ENCODE results near the gene SETD6.
"Not testable (repeated sequence)": the region's sequence is repeated elsewhere in the genome, so short reads cannot be mapped to it uniquely, and the experiment has no call there.

SETD6 gene

GRCh38 chr16:58487566-58488351 is 27.6 kb upstream of the SETD6 start:
- H3K27me3 Mint-ChIP-seq, result peaks cover 12 to 19% of the 10 kb centered on the region in 2 donors
- H3K36me3 Mint-ChIP-seq, result no peaks in the 10 kb centered on the region
- H3K27ac Mint-ChIP-seq, result no peak overlapping the region
- H3K9me3 Mint-ChIP-seq, result no peaks in the 10 kb centered on the region
- H3K4me3 Mint-ChIP-seq, result peak overlapping the region; percentile 36
- ATAC-seq (replicated peaks) (peak; percentile 89 to 97), DNase-seq (peak; percentile 55)
- H3K4me1 Mint-ChIP-seq, result peaks cover 0 to 2% of the 10 kb centered on the region in 2 donors

- peaks cover 0 to 2% of the 10 kb centered on the region in 2 donors for H3K4me1 Mint-ChIP-seq
- no peak overlapping the region for H3K4me3 Mint-ChIP-seq
- no peaks in the 10 kb centered on the region for H3K9me3 Mint-ChIP-seq
- ATAC-seq (replicated peaks) (no peak), DNase-seq (no peak)
- no peaks in the 10 kb centered on the region for H3K36me3 Mint-ChIP-seq
- H3K27ac Mint-ChIP-seq, result no peak overlapping the region
- peaks cover 11 to 16% of the 10 kb centered on the region in 2 donors for H3K27me3 Mint-ChIP-seq
These were observed 26.8 kb upstream of the SETD6 start for GRCh38 chr16:58488531-58488930.

- H3K36me3 Mint-ChIP-seq, result no peaks in the 10 kb centered on the region
- no peak overlapping the region for H3K27ac Mint-ChIP-seq
- ATAC-seq (replicated peaks), result no peak
- no peak for DNase-seq
- peaks cover 9 to 16% of the 10 kb centered on the region in 2 donors for H3K27me3 Mint-ChIP-seq
- peaks cover 3 to 7% of the 10 kb centered on the region in 2 donors for H3K4me1 Mint-ChIP-seq
- no peaks in the 10 kb centered on the region for H3K9me3 Mint-ChIP-seq
- H3K4me3 Mint-ChIP-seq, result no peak overlapping the region
These were observed 25.3 kb upstream of the SETD6 start for GRCh38 chr16:58490065-58490464.

- not testable (repeated sequence) for H3K36me3 Mint-ChIP-seq; H3K4me3 Mint-ChIP-seq; H3K27ac Mint-ChIP-seq; H3K9me3 Mint-ChIP-seq; ATAC-seq (replicated peaks); DNase-seq
- Mint-ChIP-seq H3K27me3 (peaks cover 12 to 18% of the 10 kb centered on the region in 2 donors), H3K4me1 (peaks cover 7 to 12% of the 10 kb centered on the region in 2 donors)
These were observed 24.8 kb upstream of the SETD6 start for GRCh38 chr16:58490539-58490938.

GRCh38 chr16:58492066-58492465 is 23.3 kb upstream of the SETD6 start:
- ATAC-seq (replicated peaks) (no peak), DNase-seq (no peak)
- Mint-ChIP-seq H3K27ac (no peak overlapping the region), H3K36me3 (no peaks in the 10 kb centered on the region), H3K4me1 (peaks cover 8 to 14% of the 10 kb centered on the region in 2 donors), H3K27me3 (peaks cover 10 to 17% of the 10 kb centered on the region in 2 donors), H3K4me3 (no peak overlapping the region), H3K9me3 (no peaks in the 10 kb centered on the region)

- Mint-ChIP-seq H3K36me3 (no peaks in the 10 kb centered on the region), H3K27ac (no peak overlapping the region), H3K27me3 (peaks cover 6 to 14% of the 10 kb centered on the region in 2 donors), H3K4me3 (no peak overlapping the region), H3K4me1 (peaks cover 8 to 14% of the 10 kb centered on the region in 2 donors), H3K9me3 (no peaks in the 10 kb centered on the region)
- ATAC-seq (replicated peaks) (no peak), DNase-seq (no peak)
These were observed 22.6 kb upstream of the SETD6 start for GRCh38 chr16:58492735-58493134.

GRCh38 chr16:58493756-58494431 is 21.4 kb upstream of the SETD6 start:
- no peak overlapping the region for H3K4me3 Mint-ChIP-seq
- H3K36me3 Mint-ChIP-seq, result no peaks in the 10 kb centered on the region
- peak in 1 of 2 donors; percentile 21 for ATAC-seq (replicated peaks)
- H3K27me3 Mint-ChIP-seq, result peaks cover 8 to 14% of the 10 kb centered on the region in 2 donors
- H3K4me1 Mint-ChIP-seq, result peaks cover 8 to 14% of the 10 kb centered on the region in 2 donors
- DNase-seq, result no peak
- no peaks in the 10 kb centered on the region for H3K9me3 Mint-ChIP-seq
- no peak overlapping the region for H3K27ac Mint-ChIP-seq

- DNase-seq (peak; percentile 78), ATAC-seq (replicated peaks) (peak; percentile 80 to 87)
- Mint-ChIP-seq H3K36me3 (no peaks in the 10 kb centered on the region), H3K27ac (peak overlapping the region; percentile 89), H3K9me3 (no peaks in the 10 kb centered on the region), H3K27me3 (peaks cover 9 to 18% of the 10 kb centered on the region in 2 donors), H3K4me1 (peaks cover 10 to 21% of the 10 kb centered on the region in 2 donors), H3K4me3 (peak overlapping the region; percentile 59 to 64)
These were observed 20.3 kb upstream of the SETD6 start for GRCh38 chr16:58494981-58495520.

GRCh38 chr16:58495521-58496331 is 19.6 kb upstream of the SETD6 start:
- Mint-ChIP-seq H3K27ac (peak overlapping the region; percentile 89), H3K4me3 (peak overlapping the region; percentile 59 to 64), H3K4me1 (peaks cover 17 to 27% of the 10 kb centered on the region in 2 donors), H3K27me3 (peaks cover 9 to 25% of the 10 kb centered on the region in 2 donors), H3K9me3 (no peaks in the 10 kb centered on the region), H3K36me3 (no peaks in the 10 kb centered on the region)
- peak in 1 of 2 donors; percentile 1 for ATAC-seq (replicated peaks)
- no peak for DNase-seq

GRCh38 chr16:58497468-58497867 is 17.8 kb upstream of the SETD6 start:
- H3K27me3 Mint-ChIP-seq, result peaks cover 21 to 42% of the 10 kb centered on the region in 2 donors
- ATAC-seq (replicated peaks) (no peak), DNase-seq (no peak)
- peaks cover 21 to 41% of the 10 kb centered on the region in 2 donors for H3K4me1 Mint-ChIP-seq
- H3K36me3 Mint-ChIP-seq, result peaks cover 0 to 2% of the 10 kb centered on the region in 2 donors
- no peaks in the 10 kb centered on the region for H3K9me3 Mint-ChIP-seq
- H3K27ac Mint-ChIP-seq, result no peak overlapping the region
- no peak overlapping the region for H3K4me3 Mint-ChIP-seq

GRCh38 chr16:58497935-58498334 is 17.4 kb upstream of the SETD6 start:
- ATAC-seq (replicated peaks) (no peak), DNase-seq (no peak)
- Mint-ChIP-seq H3K36me3 (peaks cover 0 to 2% of the 10 kb centered on the region in 2 donors), H3K9me3 (no peaks in the 10 kb centered on the region), H3K4me1 (peaks cover 21 to 41% of the 10 kb centered on the region in 2 donors), H3K27ac (no peak overlapping the region), H3K27me3 (peaks cover 25 to 47% of the 10 kb centered on the region in 2 donors), H3K4me3 (no peak overlapping the region)

GRCh38 chr16:58498341-58499091 is 16.8 kb upstream of the SETD6 start:
- ATAC-seq (replicated peaks), result no peak
- Mint-ChIP-seq H3K4me1 (peaks cover 21 to 41% of the 10 kb centered on the region in 2 donors), H3K9me3 (no peaks in the 10 kb centered on the region), H3K4me3 (no peak overlapping the region), H3K36me3 (peaks cover 0 to 2% of the 10 kb centered on the region in 2 donors), H3K27me3 (peaks cover 26 to 52% of the 10 kb centered on the region in 2 donors), H3K27ac (no peak overlapping the region)
- no peak for DNase-seq

GRCh38 chr16:58499092-58499511 is 16.2 kb upstream of the SETD6 start:
- Mint-ChIP-seq H3K36me3 (peaks cover 0 to 2% of the 10 kb centered on the region in 2 donors), H3K9me3 (no peaks in the 10 kb centered on the region), H3K4me1 (peaks cover 21 to 41% of the 10 kb centered on the region in 2 donors), H3K27ac (no peak overlapping the region), H3K27me3 (peaks cover 26 to 58% of the 10 kb centered on the region in 2 donors), H3K4me3 (no peak overlapping the region)
- ATAC-seq (replicated peaks) (no peak), DNase-seq (no peak)

Data from stimulated activated naive B cell treated with anti-CD40 and anti-IgM and Interleukin-4, amounts not matched to agents 10 μg/mL and 1 μg/mL and 100 μg/mL, for 72 hours (primary cell).